IMR-90 (cell line): ENCODE data around the gene OTUB2. TPM values are rescaled to one million over a fixed set of nuclear protein-coding genes. Genes with fewer than 3 reads are reported as not detected.

Experiments used
- ATAC-seq: fragments of 200-7000 bp; cut with Tn5 transposase; 2 replicates; pipeline ENCODE4 v1.9.1; 2020; ENCODE audit warnings: low read depth, mild to moderate bottlenecking, moderate library complexity
- BruUV-seq: library from RNA; stranded (reverse); fragments of 400-500 nt; replicated peaks from 2 replicates; lab custom pipeline; 2021; lab: Mats Ljungman, UMichigan
- CTCF ChIA-PET: fragments of 300-600 bp; formaldehyde crosslinking; extraction: SDS; loops from one replicate; lab custom pipeline; 2021; ENCODE audit warnings: antibody characterized with exemption; lab: Yijun Ruan, JAX
- POLR2A ChIA-PET: fragments of 300-600 bp; sonication (Branson Sonifier 250); formaldehyde crosslinking; loops from one replicate; lab custom pipeline; 2022; ENCODE audit warnings: antibody characterized with exemption; ENCODE audit not compliant: unreplicated experiment; lab: Charles Lee
- DNase-seq: peaks from one replicate; pipeline ENCODE4 v3.0.0; 2013
- H2AFZ ChIP-seq: replicated peaks from 2 replicates; pipeline ENCODE3; 2013; ENCODE audit warnings: low read length, mild to moderate bottlenecking; ENCODE audit not compliant: poor library complexity
- H2AK5ac ChIP-seq: 2 replicates; pipeline ENCODE4 v1.6.1; 2013; ENCODE audit warnings: low read depth, low read length, inconsistent platforms
- H2AK9ac ChIP-seq: replicated peaks from 2 replicates; pipeline ENCODE3; 2013; ENCODE audit warnings: mild to moderate bottlenecking, low read depth, low read length, moderate library complexity; ENCODE audit not compliant: poor library complexity
- H2BK120ac ChIP-seq: 2 replicates; pipeline ENCODE4 v1.6.1; 2013; ENCODE audit warnings: low read depth, low read length, inconsistent platforms
- H2BK15ac ChIP-seq: 3 replicates; pipeline ENCODE4 v1.6.1; 2013; ENCODE audit warnings: low read depth, low read length, inconsistent platforms
- H2BK20ac ChIP-seq: 2 replicates; pipeline ENCODE4 v1.6.1; 2013; ENCODE audit warnings: low read depth, mild to moderate bottlenecking, inconsistent platforms, low read length, moderate library complexity
- H2BK5ac ChIP-seq: 2 replicates; pipeline ENCODE4 v1.6.1; 2013; ENCODE audit warnings: mild to moderate bottlenecking, low read depth, low read length, inconsistent platforms; ENCODE audit not compliant: poor library complexity, severe bottlenecking
- H3K14ac ChIP-seq: replicated peaks from 2 replicates; pipeline ENCODE4 v1.6.1; 2013; ENCODE audit warnings: low read depth, low read length, inconsistent platforms
- H3K18ac ChIP-seq: 2 replicates; pipeline ENCODE4 v1.6.1; 2013; ENCODE audit warnings: low read depth, low read length, control low read depth
- H3K23ac ChIP-seq: 2 replicates; pipeline ENCODE4 v1.6.1; 2013; ENCODE audit warnings: low read depth, low read length, inconsistent platforms
- H3K27ac ChIP-seq: 2 replicates; pipeline ENCODE4 v1.5.1; 2013; ENCODE audit warnings: mild to moderate bottlenecking, control low read depth, low read length; ENCODE audit not compliant: insufficient read depth
- H3K27me3 ChIP-seq: 2 replicates; pipeline ENCODE4 v1.6.1; 2013; ENCODE audit warnings: low read length; ENCODE audit not compliant: control insufficient read depth, insufficient read depth
- H3K36me3 ChIP-seq: 2 replicates; pipeline ENCODE4 v1.6.1; 2013; ENCODE audit warnings: low read length, mixed read lengths; ENCODE audit not compliant: control insufficient read depth, insufficient read depth
- H3K4ac ChIP-seq: 2 replicates; pipeline ENCODE4 v1.6.1; 2013; ENCODE audit warnings: low read depth, low read length, inconsistent platforms
- H3K4me1 ChIP-seq: 2 replicates; pipeline ENCODE4 v1.6.1; 2013; ENCODE audit warnings: low read length, mixed read lengths; ENCODE audit not compliant: control insufficient read depth, insufficient read depth
- H3K4me2 ChIP-seq: 2 replicates; pipeline ENCODE4 v1.6.1; 2013; ENCODE audit warnings: low read depth, mild to moderate bottlenecking, control low read depth, low read length, moderate library complexity
- H3K4me3 ChIP-seq: 2 replicates; pipeline ENCODE4 v1.5.1; 2013; ENCODE audit warnings: low read depth, mild to moderate bottlenecking, control low read depth, low read length, moderate library complexity; ENCODE audit not compliant: insufficient read depth
- H3K56ac ChIP-seq: 2 replicates; pipeline ENCODE4 v1.6.1; 2013; ENCODE audit warnings: low read length, inconsistent platforms; ENCODE audit not compliant: insufficient read depth; ENCODE audit errors: extremely low read depth
- H3K79me1 ChIP-seq, 2 experiments: 2 replicates each; pipeline ENCODE4 v1.6.1; 2013; ENCODE audit warnings: low read length in 2 of 2, inconsistent platforms in 1 of 2, low read depth in 1 of 2
- H3K9ac ChIP-seq: 2 replicates; pipeline ENCODE4 v1.6.1; 2013; ENCODE audit warnings: low read depth, low read length, control low read depth
- H3K9me1 ChIP-seq: 2 replicates; pipeline ENCODE4 v1.6.1; 2013; ENCODE audit warnings: low read length, inconsistent platforms; ENCODE audit not compliant: insufficient read depth
- H3K9me3 ChIP-seq: 2 replicates; pipeline ENCODE4 v1.6.1; 2013; ENCODE audit warnings: low read length; ENCODE audit not compliant: control insufficient read depth, insufficient read depth
- H4K20me1 ChIP-seq: 2 replicates; pipeline ENCODE4 v1.6.1; 2013; ENCODE audit warnings: low read length, inconsistent platforms; ENCODE audit not compliant: insufficient read depth
- H4K5ac ChIP-seq: 2 replicates; pipeline ENCODE4 v1.6.1; 2013; ENCODE audit warnings: mild to moderate bottlenecking, low read depth, low read length, control low read depth
- H4K8ac ChIP-seq, 2 experiments: 2 replicates each; pipeline ENCODE4 v1.6.1; 2013; ENCODE audit warnings: low read depth in 2 of 2, low read length in 2 of 2, control low read depth in 1 of 2, inconsistent platforms in 1 of 2
- H4K91ac ChIP-seq: 2 replicates; pipeline ENCODE4 v1.6.1; 2013; ENCODE audit warnings: low read depth, low read length, inconsistent platforms; ENCODE audit not compliant: insufficient read depth
- BHLHE40 ChIP-seq: fragments of 150-350 bp; IDR thresholded peaks from 2 replicates; pipeline ENCODE4 v1.6.1; 2016; ENCODE audit warnings: mild to moderate bottlenecking, low read depth, low read length
- CEBPB ChIP-seq: IDR thresholded peaks from 2 replicates; pipeline ENCODE4 v1.6.1; 2012; ENCODE audit warnings: low read depth, low read length, improper control_type of control experiment
- CHD1 ChIP-seq: IDR thresholded peaks from 2 replicates; pipeline ENCODE4 v1.6.1; 2012; ENCODE audit warnings: low read depth, low read length, improper control_type of control experiment
- FOS ChIP-seq: fragments of 150-350 bp; IDR thresholded peaks from 2 replicates; pipeline ENCODE4 v1.6.1; 2016; ENCODE audit warnings: low read depth, low read length
- MAFK ChIP-seq: IDR thresholded peaks from 2 replicates; pipeline ENCODE4 v1.6.1; 2012; ENCODE audit warnings: low read depth, low read length, improper control_type of control experiment
- MXI1 ChIP-seq: IDR thresholded peaks from 2 replicates; pipeline ENCODE4 v1.6.1; 2012; ENCODE audit warnings: low read depth, mild to moderate bottlenecking, low read length, moderate library complexity, borderline replicate concordance
- NFE2L2 ChIP-seq: fragments of 150-350 bp; IDR thresholded peaks from 2 replicates; pipeline ENCODE4 v1.6.1; 2016; ENCODE audit warnings: low read depth, mild to moderate bottlenecking, low read length
- RAD21 ChIP-seq: IDR thresholded peaks from 2 replicates; pipeline ENCODE4 v1.6.1; 2012; ENCODE audit warnings: low read length, improper control_type of control experiment
- RCOR1 ChIP-seq: IDR thresholded peaks from 2 replicates; pipeline ENCODE4 v1.6.1; 2012; ENCODE audit warnings: mild to moderate bottlenecking, low read length, improper control_type of control experiment; ENCODE audit not compliant: insufficient replicate concordance
- RFX5 ChIP-seq: IDR thresholded peaks from 2 replicates; pipeline ENCODE4 v1.8.0; 2012; ENCODE audit warnings: low read depth, mild to moderate bottlenecking, low read length, moderate library complexity
- SMC3 ChIP-seq: fragments of 150-350 bp; IDR thresholded peaks from 2 replicates; pipeline ENCODE4 v1.6.1; 2016; ENCODE audit warnings: low read depth, mild to moderate bottlenecking, antibody characterized with exemption, low read length, moderate library complexity
- WGBS, 2 experiments: methylation state at CpG; one replicate each; pipeline versions ENCODE4 v1.1.5 to v1.1.7; 2013; ENCODE audit warnings: missing lambda C conversion rate in 2 of 2; ENCODE audit not compliant: insufficient read length in 1 of 2; ENCODE audit errors: extremely low coverage in 2 of 2; 5-methylcytosine and 5-hydroxymethylcytosine counted together
- dilution Hi-C: fragments of 300-500 bp; cut with HindIII; formaldehyde crosslinking; loops from one replicate; pipeline ENCODE4 v1.14.3; 2018; ENCODE audit warnings: low sequenced_read_pairs; ENCODE audit not compliant: unreplicated experiment
- in situ Hi-C: fragments of 300-500 bp; cut with MboI; formaldehyde crosslinking; loops from 3 replicates; pipeline ENCODE4 v1.14.3; 2019; ENCODE audit warnings: low sequenced_read_pairs, inconsistent platforms, mixed read lengths
- intact Hi-C: fragments of 100-400 bp; cut with micrococcal nuclease; formaldehyde crosslinking; loops from 2 replicates; pipeline ENCODE4 v1.10.0; 2022
- polyA plus RNA-seq, 3 experiments: library from polyadenylated mRNA; depleted of rRNA; stranded (reverse); fragments of >200 nt; gene quantifications; 2 replicates each; pipeline ENCODE4 v1.2.3, GENCODE V29; 2012; ENCODE audit warnings: low replicate concordance in 1 of 3
- total RNA-seq: library from RNA; depleted of rRNA; stranded (reverse); fragments of >200 nt; gene quantifications from 2 replicates; pipeline ENCODE4 v1.2.3, GENCODE V29; 2012
- TF ChIP-seq, protein P1 (sequence below): conservative IDR thresholded peaks from 2 replicates; pipeline ENCODE4 v1.5.1; 2012; ENCODE audit warnings: mild to moderate bottlenecking, low read depth, low read length, improper control_type of control experiment
- TF ChIP-seq, protein P2 (sequence below): fragments of 150-350 bp; IDR thresholded peaks from 2 replicates; pipeline ENCODE4 v1.6.1; 2017; ENCODE audit warnings: mild to moderate bottlenecking, antibody characterized with exemption, low read length, low read depth
- TF ChIP-seq, protein P3 (sequence below): fragments of 150-350 bp; IDR thresholded peaks from 2 replicates; pipeline ENCODE4 v1.6.1; 2016; ENCODE audit warnings: low read depth, mild to moderate bottlenecking, low read length, moderate library complexity, borderline replicate concordance

OTUB2 gene
- total and polyA plus RNA-seq, 2 of the 4 experiments (the other 2 are of a cell fraction), result 1.1 to 2.5 TPM

DNA sequence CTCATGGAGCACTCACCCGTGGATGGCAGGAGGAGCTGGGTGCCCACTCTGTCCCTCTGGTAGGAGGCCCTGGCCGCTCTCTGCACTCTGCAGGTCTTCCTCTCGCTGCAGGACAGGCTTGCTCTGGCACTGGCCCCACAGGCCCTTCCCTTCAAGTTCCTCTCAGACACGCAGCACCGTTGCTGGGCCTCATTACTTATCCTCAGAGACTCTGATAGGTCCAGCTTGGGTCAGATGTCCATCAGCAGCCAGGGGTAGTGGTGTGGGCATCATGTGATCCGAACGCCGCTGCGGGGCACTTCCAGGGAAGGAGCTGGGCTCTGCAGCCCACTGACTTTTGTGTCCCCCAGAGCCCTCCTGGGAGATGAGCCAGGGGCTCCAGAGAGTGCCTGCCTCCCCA lies 11.8 kb downstream of the OTUB2 start:
- Histone ChIP-seq H3K4me2 (no peak overlapping the region), H3K79me1 (no peaks in the 10 kb centered on the region; a peak in 1 of 4 replicates), H2AFZ (no peak overlapping the region), H3K9me3 (no peaks in the 10 kb centered on the region), H2BK15ac (no peak overlapping the region), H4K91ac (no peak overlapping the region), H3K18ac (no peak overlapping the region), H4K8ac (no peak overlapping the region), H3K4ac (no peak overlapping the region), H2AK9ac (no peak overlapping the region), H3K4me1 (peaks cover 9% of the 10 kb centered on the region), H3K9me1 (no peaks in the 10 kb centered on the region), H4K5ac (no peak overlapping the region), H3K4me3 (no peak overlapping the region), H2BK5ac (no peak overlapping the region), H3K56ac (no peak overlapping the region), H3K27me3 (no peaks in the 10 kb centered on the region), H3K36me3 (no peaks in the 10 kb centered on the region), H2AK5ac (no peak overlapping the region), H2BK20ac (no peak overlapping the region), H2BK120ac (no peak overlapping the region), H3K14ac (no peak overlapping the region), H4K20me1 (no peaks in the 10 kb centered on the region; the same call in 1 of the 2 replicates), H3K23ac (no peak overlapping the region), H3K27ac (no peak overlapping the region), H3K9ac (no peak overlapping the region)
- no peak for TF ChIP-seq RFX5
- TF ChIP-seq MXI1, result no peak
- no peak for TF ChIP-seq CEBPB
- no peak for TF ChIP-seq BHLHE40
- no peak for TF ChIP-seq CHD1
- TF ChIP-seq FOS, result no peak
- TF ChIP-seq, protein P1, sequence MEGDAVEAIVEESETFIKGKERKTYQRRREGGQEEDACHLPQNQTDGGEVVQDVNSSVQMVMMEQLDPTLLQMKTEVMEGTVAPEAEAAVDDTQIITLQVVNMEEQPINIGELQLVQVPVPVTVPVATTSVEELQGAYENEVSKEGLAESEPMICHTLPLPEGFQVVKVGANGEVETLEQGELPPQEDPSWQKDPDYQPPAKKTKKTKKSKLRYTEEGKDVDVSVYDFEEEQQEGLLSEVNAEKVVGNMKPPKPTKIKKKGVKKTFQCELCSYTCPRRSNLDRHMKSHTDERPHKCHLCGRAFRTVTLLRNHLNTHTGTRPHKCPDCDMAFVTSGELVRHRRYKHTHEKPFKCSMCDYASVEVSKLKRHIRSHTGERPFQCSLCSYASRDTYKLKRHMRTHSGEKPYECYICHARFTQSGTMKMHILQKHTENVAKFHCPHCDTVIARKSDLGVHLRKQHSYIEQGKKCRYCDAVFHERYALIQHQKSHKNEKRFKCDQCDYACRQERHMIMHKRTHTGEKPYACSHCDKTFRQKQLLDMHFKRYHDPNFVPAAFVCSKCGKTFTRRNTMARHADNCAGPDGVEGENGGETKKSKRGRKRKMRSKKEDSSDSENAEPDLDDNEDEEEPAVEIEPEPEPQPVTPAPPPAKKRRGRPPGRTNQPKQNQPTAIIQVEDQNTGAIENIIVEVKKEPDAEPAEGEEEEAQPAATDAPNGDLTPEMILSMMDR, result no peak
- TF ChIP-seq, protein P2, sequence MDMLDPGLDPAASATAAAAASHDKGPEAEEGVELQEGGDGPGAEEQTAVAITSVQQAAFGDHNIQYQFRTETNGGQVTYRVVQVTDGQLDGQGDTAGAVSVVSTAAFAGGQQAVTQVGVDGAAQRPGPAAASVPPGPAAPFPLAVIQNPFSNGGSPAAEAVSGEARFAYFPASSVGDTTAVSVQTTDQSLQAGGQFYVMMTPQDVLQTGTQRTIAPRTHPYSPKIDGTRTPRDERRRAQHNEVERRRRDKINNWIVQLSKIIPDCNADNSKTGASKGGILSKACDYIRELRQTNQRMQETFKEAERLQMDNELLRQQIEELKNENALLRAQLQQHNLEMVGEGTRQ, result no peak
- no peak for TF ChIP-seq MAFK
- no peak for TF ChIP-seq RCOR1
- TF ChIP-seq, protein P3, sequence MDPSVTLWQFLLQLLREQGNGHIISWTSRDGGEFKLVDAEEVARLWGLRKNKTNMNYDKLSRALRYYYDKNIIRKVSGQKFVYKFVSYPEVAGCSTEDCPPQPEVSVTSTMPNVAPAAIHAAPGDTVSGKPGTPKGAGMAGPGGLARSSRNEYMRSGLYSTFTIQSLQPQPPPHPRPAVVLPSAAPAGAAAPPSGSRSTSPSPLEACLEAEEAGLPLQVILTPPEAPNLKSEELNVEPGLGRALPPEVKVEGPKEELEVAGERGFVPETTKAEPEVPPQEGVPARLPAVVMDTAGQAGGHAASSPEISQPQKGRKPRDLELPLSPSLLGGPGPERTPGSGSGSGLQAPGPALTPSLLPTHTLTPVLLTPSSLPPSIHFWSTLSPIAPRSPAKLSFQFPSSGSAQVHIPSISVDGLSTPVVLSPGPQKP, result no peak
- TF ChIP-seq SMC3, result no peak
- no peak for TF ChIP-seq RAD21
- TF ChIP-seq NFE2L2, result no peak
- intact Hi-C loops (no loop called here), in situ Hi-C loops (loop anchor here (5.0 kb wide), 1 partner anchor 99 kb away; no protein-coding TSS in a partner anchor), dilution Hi-C loops (no loop called here)
- ATAC-seq (no peak), DNase-seq (no peak)
- POLR2A ChIA-PET, result no interaction called here
- CTCF ChIA-PET, result interaction anchor here (2.8 kb wide), 1 partner anchor 95 kb away, joined by 13 read pairs; no protein-coding TSS in a partner anchor
- no TSS peak for BruUV-seq
- WGBS, 2 experiments, result 95% methylated on average over 4 of the region's 9 CpGs; no CpG with 5 or more reads in 1 of the 2 experiments
